GM12892 (cell line): ENCODE measurements around the gene SUSD1.

Experiments used
- POLR2A ChIP-seq: IDR thresholded peaks from 2 replicates; pipeline ENCODE4 v1.6.1; 2011; ENCODE audit warnings: low read depth, low read length, control low read depth
- POLR2AphosphoS5 ChIP-seq: IDR thresholded peaks from 2 replicates; pipeline ENCODE4 v1.6.1; 2011; ENCODE audit warnings: low read depth, low read length, control low read depth

DNA sequence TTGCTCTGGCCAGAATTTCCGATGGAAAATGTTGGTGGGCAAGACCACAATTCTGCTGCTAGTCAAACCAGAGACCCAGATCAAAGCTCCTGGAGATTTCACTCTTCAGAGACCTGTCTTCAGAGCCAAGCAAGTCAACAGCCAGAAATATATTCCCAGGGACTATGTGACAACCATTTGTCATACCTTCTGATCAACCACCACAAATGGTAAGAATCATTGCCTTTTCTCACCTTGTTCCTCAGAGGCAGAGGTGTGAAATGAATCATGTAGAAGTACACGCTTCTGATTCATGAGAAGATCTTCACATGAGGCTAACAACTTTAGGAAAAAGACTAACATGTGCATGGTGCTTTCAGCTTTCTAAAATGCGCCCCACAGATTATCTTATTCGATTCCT, 53.5 kb downstream of the SUSD1 start:
- no peak for TF ChIP-seq POLR2A
- TF ChIP-seq POLR2AphosphoS5 = no peak
